ENCODE data around the gene COX10. TPM values are rescaled to one million over a fixed set of nuclear protein-coding genes. Genes with fewer than 3 reads are reported as not detected.

The COX10 gene
- total RNA-seq, 2 donors from 2014 or later, result 8.7 to 26.5 TPM

- ATAC-seq (ENCODE audit: insufficient number of reproducible peaks, low FRiP score, low read depth) (no peak), DNase-seq (ENCODE audit: low spot score) (no peak)
- TF ChIP-seq CTCF (IDR thresholded peaks at IDR 0.05), result no peak
- no peak overlapping the region for H3K4me3 ChIP-seq
- H3K36me3 ChIP-seq, result no peaks in the 10 kb centered on the region
- H3K9me3 ChIP-seq, result no peaks in the 10 kb centered on the region
- H3K4me1 ChIP-seq (ENCODE audit: control insufficient read depth in 1 of 2, low read depth in 2 of 2), result peaks cover 6 to 12% of the 10 kb centered on the region in 2 donors
- H3K27ac ChIP-seq, result no peak overlapping the region
- no peaks in the 10 kb centered on the region for H3K27me3 ChIP-seq (replicated peaks; ENCODE audit: insufficient read depth)
Measured at GRCh38 chr17:14143688-14144087, 74.4 kb downstream of the COX10 start.

DNA sequence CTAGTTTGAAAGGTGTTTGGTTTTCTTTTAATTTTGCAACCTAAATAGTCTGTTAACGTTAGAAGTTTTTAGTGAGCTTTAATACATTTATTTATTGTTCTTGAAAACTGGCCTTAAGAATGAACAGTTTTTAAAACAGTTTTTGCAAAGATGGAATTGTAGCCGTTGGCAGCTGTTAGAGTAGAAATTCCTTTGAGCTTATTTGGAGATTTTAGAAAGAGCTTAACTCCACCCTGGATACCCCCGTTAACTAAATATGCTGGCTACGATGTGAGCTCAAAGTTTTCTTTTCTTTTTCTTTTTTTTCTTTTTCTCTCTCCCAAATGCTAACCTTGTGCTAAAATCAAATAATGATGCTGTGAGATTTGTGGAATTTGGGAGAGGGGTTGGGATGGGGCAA is 75.2 kb downstream of the COX10 start:
- Histone ChIP-seq H3K27ac (no peak overlapping the region), H3K27me3 (replicated peaks; ENCODE audit: insufficient read depth) (no peaks in the 10 kb centered on the region), H3K4me3 (peak overlapping the region; percentile 46), H3K36me3 (no peaks in the 10 kb centered on the region), H3K9me3 (no peaks in the 10 kb centered on the region), H3K4me1 (ENCODE audit: control insufficient read depth in 1 of 2, low read depth in 2 of 2) (peaks cover 6 to 12% of the 10 kb centered on the region in 2 donors)
- no peak for TF ChIP-seq CTCF (IDR thresholded peaks at IDR 0.05)
- no peak for ATAC-seq (ENCODE audit: insufficient number of reproducible peaks, low FRiP score, low read depth)
- DNase-seq (ENCODE audit: low spot score), result no peak

DNA sequence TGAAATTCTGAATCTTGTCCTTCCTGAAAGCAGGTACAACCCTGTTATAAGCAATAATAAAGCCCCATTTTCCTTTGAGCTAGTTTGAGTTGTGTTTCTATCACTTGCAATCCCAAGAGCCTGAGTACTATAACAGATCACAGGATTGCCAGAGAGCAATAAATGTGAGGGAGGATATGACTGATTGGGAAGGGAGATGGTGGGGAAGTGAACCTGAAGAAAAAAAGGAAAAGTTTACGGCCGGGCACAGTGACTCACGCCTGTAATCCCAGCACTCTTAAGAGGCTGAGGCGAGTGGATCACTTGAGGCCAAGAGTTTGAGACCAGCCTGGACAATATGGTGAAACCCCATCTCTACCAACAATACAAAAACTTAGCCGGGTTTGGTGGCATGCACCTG is 80.4 kb downstream of the COX10 start:
- peaks cover 0 to 9% of the 10 kb centered on the region in 2 donors for H3K4me1 ChIP-seq (ENCODE audit: control insufficient read depth in 1 of 2, low read depth in 2 of 2)
- no peak for TF ChIP-seq CTCF (IDR thresholded peaks at IDR 0.05)
- H3K36me3 ChIP-seq, result no peaks in the 10 kb centered on the region
- H3K27me3 ChIP-seq (replicated peaks; ENCODE audit: insufficient read depth), result no peaks in the 10 kb centered on the region
- DNase-seq (ENCODE audit: low spot score) (no peak), ATAC-seq (ENCODE audit: insufficient number of reproducible peaks, low FRiP score, low read depth) (no peak)
- no peak overlapping the region for H3K4me3 ChIP-seq
- H3K9me3 ChIP-seq, result no peaks in the 10 kb centered on the region
- no peak overlapping the region for H3K27ac ChIP-seq

DNA sequence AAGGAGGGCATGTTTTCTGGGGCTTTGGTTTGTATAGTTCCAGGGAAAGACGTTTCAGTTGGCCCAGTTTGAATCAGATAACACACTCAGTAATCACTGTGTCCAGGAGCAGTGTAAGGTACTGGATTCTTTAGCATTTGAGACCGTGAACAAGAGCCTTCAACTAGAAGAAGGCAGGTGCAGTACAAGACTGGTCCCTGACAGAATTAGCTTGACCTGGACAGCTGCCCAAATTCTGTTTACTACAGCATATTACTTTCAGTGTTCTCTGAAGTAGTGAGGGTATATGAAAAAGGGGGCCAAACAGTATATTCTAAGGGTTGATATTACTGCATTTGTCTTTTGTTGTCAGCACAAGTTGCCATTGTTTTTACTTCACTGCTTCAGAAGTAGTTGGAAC is 81.3 kb downstream of the COX10 start:
- Histone ChIP-seq H3K27me3 (replicated peaks; ENCODE audit: insufficient read depth) (no peaks in the 10 kb centered on the region), H3K4me1 (ENCODE audit: control insufficient read depth in 1 of 2, low read depth in 2 of 2) (peaks cover 0 to 8% of the 10 kb centered on the region in 2 donors), H3K9me3 (no peaks in the 10 kb centered on the region), H3K4me3 (no peak overlapping the region), H3K36me3 (no peaks in the 10 kb centered on the region), H3K27ac (no peak overlapping the region)
- DNase-seq (ENCODE audit: low spot score) (no peak), ATAC-seq (ENCODE audit: insufficient number of reproducible peaks, low FRiP score, low read depth) (no peak)
- TF ChIP-seq CTCF (IDR thresholded peaks at IDR 0.05), result no peak

- H3K9me3 ChIP-seq, result no peaks in the 10 kb centered on the region
- no peaks in the 10 kb centered on the region for H3K36me3 ChIP-seq
- ATAC-seq (ENCODE audit: insufficient number of reproducible peaks, low FRiP score, low read depth) (no peak), DNase-seq (ENCODE audit: low spot score) (no peak)
- no peak overlapping the region for H3K4me3 ChIP-seq
- no peak for TF ChIP-seq CTCF (IDR thresholded peaks at IDR 0.05)
- H3K4me1 ChIP-seq (ENCODE audit: control insufficient read depth in 1 of 2, low read depth in 2 of 2), result peaks cover 0 to 8% of the 10 kb centered on the region in 2 donors
- no peaks in the 10 kb centered on the region for H3K27me3 ChIP-seq (replicated peaks; ENCODE audit: insufficient read depth)
- H3K27ac ChIP-seq, result no peak overlapping the region
Measured at GRCh38 chr17:14152721-14153120, 83.4 kb downstream of the COX10 start.
